A673 (cell line): ENCODE results near the gene ELK3.

ENCODE experiments used
- CTCF ChIP-seq: fragments of 300-800, 200-600 bp; sonication (generic); conservative IDR thresholded peaks from 2 replicates; pipeline ENCODE4 v1.5.1; 2017; ENCODE audit warnings: low read depth, mild to moderate bottlenecking, antibody characterized with exemption, low read length, moderate library complexity, mixed read lengths
- EZH2 ChIP-seq: fragments of 200-600 bp; sonication (generic); IDR thresholded peaks from 2 replicates; pipeline ENCODE4 v1.6.1; 2017; ENCODE audit warnings: borderline replicate concordance, low read depth, mild to moderate bottlenecking, mixed read lengths, antibody characterized with exemption, low read length; ENCODE audit not compliant: poor library complexity, severe bottlenecking

- TF ChIP-seq CTCF (no peak), EZH2 (no peak)
Measured at GRCh38 chr12:96177013-96177412, 17.2 kb upstream of the ELK3 start.
